ENCODE data around the gene KRTAP5-1. TPM values are rescaled to one million over a fixed set of nuclear protein-coding genes. Genes with fewer than 3 reads are reported as not detected.
"Not testable (repeated sequence)": the region's sequence is repeated elsewhere in the genome, so short reads cannot be mapped to it uniquely, and the experiment has no call there.

The KRTAP5-1 gene
- total RNA-seq, 1 experiment from 2014 or later = not detected

DNA sequence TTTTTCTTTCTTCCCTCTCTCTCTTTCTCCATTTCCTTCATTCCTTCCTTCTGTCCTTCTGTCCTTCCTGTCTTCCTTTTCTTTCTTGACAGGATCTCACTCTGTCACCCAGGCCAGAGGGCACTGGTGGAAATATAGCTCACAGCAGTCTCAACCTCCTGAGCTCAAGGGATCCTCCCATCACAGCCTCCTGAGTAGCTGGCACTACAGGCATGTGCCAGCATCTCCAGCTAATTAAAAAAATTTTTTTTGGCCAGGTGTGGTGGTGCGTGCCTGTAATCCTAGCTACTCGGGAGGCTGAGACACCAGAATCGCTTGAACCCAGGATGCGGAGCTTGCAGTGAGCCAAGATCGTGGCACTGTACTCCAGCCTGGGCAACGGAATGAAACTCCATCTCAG is 8.3 kb downstream of the KRTAP5-1 start:
- no TSS peak for BruUV-seq (replicated peaks)
- Histone ChIP-seq H3K4me2 (ENCODE audit: low read length) (no peak overlapping the region), H3K27me3 (ENCODE audit: insufficient read depth, low read length) (no peaks in the 10 kb centered on the region), H3K9me3 (ENCODE audit: control insufficient read depth in 1 of 2, insufficient read depth in 1 of 2, low read depth in 1 of 2, low read length in 2 of 2) (peaks cover 0 to 7% of the 10 kb centered on the region in 2 experiments; a peak in 2 of 4 replicates), H3K36me3 (ENCODE audit: control insufficient read depth in 1 of 2, insufficient read depth in 2 of 2, low read length in 2 of 2) (no peaks in the 10 kb centered on the region), H3K27ac (ENCODE audit: low read depth, low read length) (no peak overlapping the region), H3K79me2 (ENCODE audit: insufficient read depth, low read length) (no peaks in the 10 kb centered on the region), H4K20me1 (ENCODE audit: insufficient read depth) (no peaks in the 10 kb centered on the region), H2AFZ (ENCODE audit: low read depth, low read length, poor library complexity, severe bottlenecking) (no peak overlapping the region), H3K9me2 (ENCODE audit: insufficient read depth) (no peaks in the 10 kb centered on the region), H3K9ac (ENCODE audit: low read length) (no peak overlapping the region), H3K4me3 (replicated peaks in 1 of 2; ENCODE audit: low read depth in 1 of 2, low read length in 2 of 2) (no peak overlapping the region), H3K4me1 (ENCODE audit: control insufficient read depth in 1 of 2, insufficient read depth in 2 of 2, low read length in 2 of 2) (peaks cover 14 to 20% of the 10 kb centered on the region in 2 experiments; a peak in 3 of 4 replicates)
- ChIA-PET RAD21 (ENCODE audit: low non-redundant PET in 1 of 2, low total read pairs in 2 of 2, uncharacterized antibody in 2 of 2, unreplicated experiment in 2 of 2) (no interaction called here), CTCF (interaction anchor here (1.5 to 5.2 kb wide), 2 partner anchors 18 to 29 kb away, joined by 5 to 133 read pairs; no protein-coding TSS in a partner anchor), POLR2A (no interaction called here)
- TF ChIP-seq ATF3 (IDR thresholded peaks at IDR 0.05) = no peak
- no peak for TF ChIP-seq POLR2A (IDR thresholded peaks at IDR 0.05; ENCODE audit: borderline replicate concordance, extremely low read depth, insufficient read depth, insufficient read length)
- no peak for TF ChIP-seq FOSL1 (IDR thresholded peaks at IDR 0.05; ENCODE audit: low read depth)
- TF ChIP-seq JUND (IDR thresholded peaks at IDR 0.05) = no peak
- ATAC-seq (no peak), DNase-seq (ENCODE audit: low read depth, low spot score) (no peak)
- intact Hi-C loops (cut with micrococcal nuclease) = no loop called here

- H3K27ac ChIP-seq (ENCODE audit: low read depth, low read length); H3K36me3 ChIP-seq (ENCODE audit: control insufficient read depth in 1 of 2, insufficient read depth in 2 of 2, low read length in 2 of 2); BruUV-seq (replicated peaks); H3K79me2 ChIP-seq (ENCODE audit: insufficient read depth, low read length); POLR2A ChIA-PET; H3K9me2 ChIP-seq (ENCODE audit: insufficient read depth); H3K4me2 ChIP-seq (ENCODE audit: low read length); ATAC-seq; H3K9me3 ChIP-seq (ENCODE audit: control insufficient read depth in 1 of 2, insufficient read depth in 1 of 2, low read depth in 1 of 2, low read length in 2 of 2); H2AFZ ChIP-seq (ENCODE audit: low read depth, low read length, poor library complexity, severe bottlenecking); H3K9ac ChIP-seq (ENCODE audit: low read length); H3K27me3 ChIP-seq (ENCODE audit: insufficient read depth, low read length); H4K20me1 ChIP-seq (ENCODE audit: insufficient read depth); H3K4me3 ChIP-seq (replicated peaks in 1 of 2; ENCODE audit: low read depth in 1 of 2, low read length in 2 of 2); DNase-seq (ENCODE audit: low read depth, low spot score): not testable (repeated sequence)
- H3K4me1 ChIP-seq (ENCODE audit: control insufficient read depth in 1 of 2, insufficient read depth in 2 of 2, low read length in 2 of 2) = peaks cover 14 to 26% of the 10 kb centered on the region in 2 experiments; a peak in 3 of 4 replicates
- ChIA-PET RAD21 (ENCODE audit: low non-redundant PET in 1 of 2, low total read pairs in 2 of 2, uncharacterized antibody in 2 of 2, unreplicated experiment in 2 of 2) (interaction anchor here in 1 of 2 experiments (0.9 kb wide), 1 partner anchor 20 kb away, joined by 3 read pairs; no protein-coding TSS in a partner anchor), CTCF (interaction anchor here (1.5 to 5.2 kb wide), 3 partner anchors 17 to 28 kb away, joined by 5 to 133 read pairs (median 19); no protein-coding TSS in a partner anchor)
- intact Hi-C loops (cut with micrococcal nuclease) = loop anchor here (2.0 kb wide), 1 partner anchor 21 kb away; no protein-coding TSS in a partner anchor
Measured at GRCh38 chr11:1575756-1576155, 9.3 kb downstream of the KRTAP5-1 start.

All from HCT116 (cell line).